Measurements from ENCODE around the gene NDUFAF7. TPM values are rescaled to one million over a fixed set of nuclear protein-coding genes. Genes with fewer than 3 reads are reported as not detected.
"Not testable (repeated sequence)": the region's sequence is repeated elsewhere in the genome, so short reads cannot be mapped to it uniquely, and the experiment has no call there.

The NDUFAF7 gene
- total RNA-seq, 1 donor from 2014 or later, result 23.1 TPM

DNA sequence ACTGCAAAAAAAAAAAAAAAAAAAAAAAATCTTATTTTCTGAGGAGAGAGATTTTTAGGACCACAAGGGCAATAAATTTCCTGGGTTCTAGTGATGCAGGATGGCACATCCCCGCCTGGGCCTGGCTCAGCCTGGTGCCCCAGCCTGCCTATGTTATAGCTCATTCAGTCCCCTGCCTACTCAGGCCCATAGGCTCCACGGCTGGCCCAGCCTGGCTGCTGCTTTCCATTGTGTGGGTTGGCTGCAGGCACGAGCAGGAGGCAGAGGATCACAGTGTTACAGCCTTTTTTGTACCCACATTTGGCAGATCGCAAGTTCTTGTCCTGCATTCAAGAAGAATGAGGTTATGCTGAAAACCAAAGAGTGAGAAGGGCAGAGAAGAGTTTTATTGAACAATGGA lies 40.2 kb upstream of the NDUFAF7 start:
- no peaks in the 10 kb centered on the region for H3K9me3 ChIP-seq (ENCODE audit: insufficient read depth, low read depth, low read length)
- H3K36me3 ChIP-seq (ENCODE audit: insufficient read depth, low read length), result no peaks in the 10 kb centered on the region
- H3K4me3 ChIP-seq (ENCODE audit: insufficient read depth, low read depth, low read length), result no peak overlapping the region
- no peak overlapping the region for H3K4me2 ChIP-seq (ENCODE audit: low read length)
- Mint-ChIP-seq H3K27ac (ENCODE audit: unreplicated experiment) (no peak overlapping the region), H3K27me3 (ENCODE audit: low read depth, unreplicated experiment) (peaks cover under 1% of the 10 kb centered on the region), H3K9me3 (ENCODE audit: unreplicated experiment) (peaks cover 2% of the 10 kb centered on the region), H3K4me1 (ENCODE audit: low read depth, unreplicated experiment) (peaks cover 11% of the 10 kb centered on the region), H3K4me3 (ENCODE audit: unreplicated experiment) (no peak overlapping the region), H3K36me3 (ENCODE audit: low read depth, unreplicated experiment) (peaks cover under 1% of the 10 kb centered on the region)
- TF ChIP-seq, protein P1, sequence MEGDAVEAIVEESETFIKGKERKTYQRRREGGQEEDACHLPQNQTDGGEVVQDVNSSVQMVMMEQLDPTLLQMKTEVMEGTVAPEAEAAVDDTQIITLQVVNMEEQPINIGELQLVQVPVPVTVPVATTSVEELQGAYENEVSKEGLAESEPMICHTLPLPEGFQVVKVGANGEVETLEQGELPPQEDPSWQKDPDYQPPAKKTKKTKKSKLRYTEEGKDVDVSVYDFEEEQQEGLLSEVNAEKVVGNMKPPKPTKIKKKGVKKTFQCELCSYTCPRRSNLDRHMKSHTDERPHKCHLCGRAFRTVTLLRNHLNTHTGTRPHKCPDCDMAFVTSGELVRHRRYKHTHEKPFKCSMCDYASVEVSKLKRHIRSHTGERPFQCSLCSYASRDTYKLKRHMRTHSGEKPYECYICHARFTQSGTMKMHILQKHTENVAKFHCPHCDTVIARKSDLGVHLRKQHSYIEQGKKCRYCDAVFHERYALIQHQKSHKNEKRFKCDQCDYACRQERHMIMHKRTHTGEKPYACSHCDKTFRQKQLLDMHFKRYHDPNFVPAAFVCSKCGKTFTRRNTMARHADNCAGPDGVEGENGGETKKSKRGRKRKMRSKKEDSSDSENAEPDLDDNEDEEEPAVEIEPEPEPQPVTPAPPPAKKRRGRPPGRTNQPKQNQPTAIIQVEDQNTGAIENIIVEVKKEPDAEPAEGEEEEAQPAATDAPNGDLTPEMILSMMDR (IDR thresholded peaks at IDR 0.05; ENCODE audit: insufficient read depth, low read depth, low read length), result no peak
- TF ChIP-seq EZH2 (IDR thresholded peaks at IDR 0.05; ENCODE audit: insufficient read depth, low read length), result no peak
- no peak overlapping the region for H3K27ac ChIP-seq (ENCODE audit: low read depth, low read length)
- no peaks in the 10 kb centered on the region for H3K79me2 ChIP-seq (ENCODE audit: insufficient read depth, low read length)
- DNase-seq (ENCODE audit: low read depth) (no peak), FAIRE-seq (no peak)
- H4K20me1 ChIP-seq (ENCODE audit: insufficient read depth, low read length), result no peaks in the 10 kb centered on the region
- peaks cover 8% of the 10 kb centered on the region for H3K4me1 ChIP-seq (ENCODE audit: insufficient read depth, low read length)
- H3K27me3 ChIP-seq (ENCODE audit: insufficient read depth, low read length), result no peaks in the 10 kb centered on the region
- no peak overlapping the region for H2AFZ ChIP-seq (ENCODE audit: low read depth, low read length)
- no peak overlapping the region for H3K9ac ChIP-seq (ENCODE audit: low read length)

DNA sequence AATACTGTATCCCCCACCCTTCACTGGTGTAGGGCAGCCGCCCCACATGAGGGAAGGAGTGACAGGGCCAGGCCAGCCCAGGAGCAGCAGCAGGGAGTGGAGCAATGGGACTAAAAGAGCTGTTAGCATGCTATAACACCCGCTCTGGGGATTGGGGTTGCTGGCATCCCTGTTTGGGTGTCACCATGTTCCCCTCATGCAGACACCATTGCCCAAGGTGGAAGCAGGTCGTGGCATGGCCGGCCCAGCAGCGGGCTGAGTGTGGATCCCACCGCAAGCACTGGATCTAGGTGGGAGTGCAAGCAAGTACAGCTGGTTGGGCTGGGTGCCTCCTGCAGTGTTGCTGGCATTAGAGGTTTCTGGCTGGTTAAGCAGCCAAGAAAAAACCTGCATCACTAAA lies 39.7 kb upstream of the NDUFAF7 start:
- DNase-seq (ENCODE audit: low read depth), result no peak
- Mint-ChIP-seq H3K9me3 (ENCODE audit: unreplicated experiment) (peaks cover 2% of the 10 kb centered on the region), H3K27me3 (ENCODE audit: low read depth, unreplicated experiment) (no peaks in the 10 kb centered on the region), H3K4me3 (ENCODE audit: unreplicated experiment) (no peak overlapping the region), H3K27ac (ENCODE audit: unreplicated experiment) (no peak overlapping the region), H3K36me3 (ENCODE audit: low read depth, unreplicated experiment) (peaks cover 1% of the 10 kb centered on the region), H3K4me1 (ENCODE audit: low read depth, unreplicated experiment) (peaks cover 11% of the 10 kb centered on the region)
- H3K27me3 ChIP-seq (ENCODE audit: insufficient read depth, low read length), result no peaks in the 10 kb centered on the region
- TF ChIP-seq, protein P1 (IDR thresholded peaks at IDR 0.05; ENCODE audit: insufficient read depth, low read depth, low read length), result no peak
- no peak for TF ChIP-seq EZH2 (IDR thresholded peaks at IDR 0.05; ENCODE audit: insufficient read depth, low read length)
- no peaks in the 10 kb centered on the region for H4K20me1 ChIP-seq (ENCODE audit: insufficient read depth, low read length)
- peaks cover 8% of the 10 kb centered on the region for H3K4me1 ChIP-seq (ENCODE audit: insufficient read depth, low read length)
- H3K27ac ChIP-seq (ENCODE audit: low read depth, low read length), result no peak overlapping the region
- no peak overlapping the region for H3K4me3 ChIP-seq (ENCODE audit: insufficient read depth, low read depth, low read length)
- FAIRE-seq, result no peak
- H2AFZ ChIP-seq (ENCODE audit: low read depth, low read length), result no peak overlapping the region
- no peaks in the 10 kb centered on the region for H3K36me3 ChIP-seq (ENCODE audit: insufficient read depth, low read length)
- H3K9ac ChIP-seq (ENCODE audit: low read length), result no peak overlapping the region
- no peaks in the 10 kb centered on the region for H3K9me3 ChIP-seq (ENCODE audit: insufficient read depth, low read depth, low read length)
- H3K79me2 ChIP-seq (ENCODE audit: insufficient read depth, low read length), result peaks cover 2% of the 10 kb centered on the region
- no peak overlapping the region for H3K4me2 ChIP-seq (ENCODE audit: low read length)

DNA sequence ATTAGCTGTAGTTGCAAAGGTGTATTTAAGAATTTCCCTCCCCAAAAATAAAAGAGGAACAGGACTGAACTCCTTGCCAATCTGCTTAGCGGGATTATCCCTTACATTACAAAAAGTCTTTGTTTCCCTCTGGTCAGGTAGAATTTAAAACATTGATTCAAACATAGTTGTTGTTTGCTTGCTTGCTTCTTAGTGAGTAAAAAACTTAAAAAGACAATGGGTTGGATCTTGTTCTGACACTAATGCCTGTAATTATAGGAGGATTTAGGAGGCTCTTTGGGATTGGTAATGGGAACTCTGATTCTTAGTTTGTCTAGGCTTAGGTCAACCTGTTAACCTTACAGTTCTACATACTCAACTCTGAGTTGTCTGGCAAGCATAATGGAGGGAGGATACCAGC lies 38.9 kb upstream of the NDUFAF7 start:
- peaks cover 4% of the 10 kb centered on the region for H3K36me3 Mint-ChIP-seq (ENCODE audit: low read depth, unreplicated experiment)

DNA sequence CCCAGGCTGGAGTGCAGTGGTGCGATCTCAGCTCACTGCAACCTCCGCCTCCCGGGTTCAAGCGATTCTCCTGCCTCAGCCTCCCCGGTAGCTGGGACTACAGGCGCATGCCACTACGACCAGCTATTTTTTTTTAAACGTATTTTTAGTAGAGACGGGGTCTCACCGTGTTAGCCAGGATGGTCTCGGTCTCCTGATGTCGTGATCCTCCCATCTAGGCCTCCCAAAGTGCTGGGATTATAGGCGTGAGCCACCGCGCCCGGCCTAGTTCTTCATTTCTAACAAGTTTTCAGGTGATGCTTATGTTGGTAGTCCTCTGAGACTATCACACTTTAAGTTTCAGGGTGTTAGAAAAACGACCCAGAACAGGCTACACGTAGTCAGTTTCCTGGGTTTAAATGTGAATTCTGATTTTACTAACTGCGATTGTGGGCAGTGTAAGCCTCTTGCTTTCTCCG lies 35.6 kb upstream of the NDUFAF7 start:
- peak overlapping the region; percentile 95 for H3K4me2 ChIP-seq (ENCODE audit: low read length)
- not testable (repeated sequence) for H3K9me3 Mint-ChIP-seq (ENCODE audit: unreplicated experiment); H3K27me3 Mint-ChIP-seq (ENCODE audit: low read depth, unreplicated experiment); H3K27ac ChIP-seq (ENCODE audit: low read depth, low read length); FAIRE-seq; DNase-seq (ENCODE audit: low read depth); H3K4me1 Mint-ChIP-seq (ENCODE audit: low read depth, unreplicated experiment); H3K27me3 ChIP-seq (ENCODE audit: insufficient read depth, low read length); H3K4me1 ChIP-seq (ENCODE audit: insufficient read depth, low read length); H3K9me3 ChIP-seq (ENCODE audit: insufficient read depth, low read depth, low read length); H4K20me1 ChIP-seq (ENCODE audit: insufficient read depth, low read length); H3K36me3 ChIP-seq (ENCODE audit: insufficient read depth, low read length); H3K36me3 Mint-ChIP-seq (ENCODE audit: low read depth, unreplicated experiment)
- H3K79me2 ChIP-seq (ENCODE audit: insufficient read depth, low read length), result peaks cover 43% of the 10 kb centered on the region
- Mint-ChIP-seq H3K27ac (ENCODE audit: unreplicated experiment) (peak overlapping the region; percentile 91), H3K4me3 (ENCODE audit: unreplicated experiment) (peak overlapping the region; percentile 98)
- H3K4me3 ChIP-seq (ENCODE audit: insufficient read depth, low read depth, low read length), result peak overlapping the region; percentile 88
- H3K9ac ChIP-seq (ENCODE audit: low read length), result peak overlapping the region; percentile 86
- H2AFZ ChIP-seq (ENCODE audit: low read depth, low read length), result peak overlapping the region; percentile 84

More for the DNA sequence above, 38.9 kb upstream of the NDUFAF7 start:
- no peak overlapping the region for H3K4me2 ChIP-seq (ENCODE audit: low read length)
- H3K27me3 ChIP-seq (ENCODE audit: insufficient read depth, low read length), result no peaks in the 10 kb centered on the region
- Mint-ChIP-seq H3K4me1 (ENCODE audit: low read depth, unreplicated experiment) (peaks cover 11% of the 10 kb centered on the region), H3K4me3 (ENCODE audit: unreplicated experiment) (no peak overlapping the region), H3K9me3 (ENCODE audit: unreplicated experiment) (peaks cover 2% of the 10 kb centered on the region), H3K27me3 (ENCODE audit: low read depth, unreplicated experiment) (no peaks in the 10 kb centered on the region), H3K27ac (ENCODE audit: unreplicated experiment) (no peak overlapping the region)
- TF ChIP-seq, protein P1 (IDR thresholded peaks at IDR 0.05; ENCODE audit: insufficient read depth, low read depth, low read length), result no peak
- no peak for TF ChIP-seq EZH2 (IDR thresholded peaks at IDR 0.05; ENCODE audit: insufficient read depth, low read length)
- peaks cover 10% of the 10 kb centered on the region for H3K79me2 ChIP-seq (ENCODE audit: insufficient read depth, low read length)
- H4K20me1 ChIP-seq (ENCODE audit: insufficient read depth, low read length), result no peaks in the 10 kb centered on the region
- H3K9ac ChIP-seq (ENCODE audit: low read length), result no peak overlapping the region
- no peaks in the 10 kb centered on the region for H3K36me3 ChIP-seq (ENCODE audit: insufficient read depth, low read length)
- no peak for FAIRE-seq
- no peak for DNase-seq (ENCODE audit: low read depth)
- no peak overlapping the region for H2AFZ ChIP-seq (ENCODE audit: low read depth, low read length)
- no peak overlapping the region for H3K4me3 ChIP-seq (ENCODE audit: insufficient read depth, low read depth, low read length)
- peaks cover 14% of the 10 kb centered on the region for H3K4me1 ChIP-seq (ENCODE audit: insufficient read depth, low read length)
- no peaks in the 10 kb centered on the region for H3K9me3 ChIP-seq (ENCODE audit: insufficient read depth, low read depth, low read length)
- no peak overlapping the region for H3K27ac ChIP-seq (ENCODE audit: low read depth, low read length)

Data from astrocyte (in vitro differentiated cells and primary cell).